Astrocyte (in vitro differentiated cells and primary cell): ENCODE measurements around the gene LRRC7. TPM values are rescaled to one million over a fixed set of nuclear protein-coding genes. Genes with fewer than 3 reads are reported as not detected.

Source experiments
- DNase-seq: peaks from one replicate; pipeline ENCODE4 v3.0.0-alpha.2; 2010; ENCODE audit warnings: low read depth
- FAIRE-seq: peaks from 2 replicates; lab custom pipeline; 2011; peaks lifted over from hg19 to GRCh38; lab: Jason Lieb, UNC
- H2AFZ ChIP-seq: 2 replicates; pipeline ENCODE4 v1.6.0; 2012; ENCODE audit warnings: low read depth, low read length, inconsistent platforms
- H3K27ac ChIP-seq: 2 replicates; pipeline ENCODE4 v1.5.1; 2011; ENCODE audit warnings: low read depth, low read length, inconsistent platforms
- H3K27me3 ChIP-seq: 2 replicates; pipeline ENCODE4 v1.6.0; 2011; ENCODE audit warnings: low read length, inconsistent platforms; ENCODE audit not compliant: insufficient read depth
- H3K36me3 ChIP-seq: 2 replicates; pipeline ENCODE4 v1.5.1; 2011; ENCODE audit warnings: low read length, inconsistent platforms; ENCODE audit not compliant: insufficient read depth
- H3K4me1 ChIP-seq: 2 replicates; pipeline ENCODE4 v1.5.1; 2011; ENCODE audit warnings: low read length, inconsistent platforms; ENCODE audit not compliant: insufficient read depth
- H3K4me2 ChIP-seq: 2 replicates; pipeline ENCODE4 v1.6.0; 2012; ENCODE audit warnings: low read length, inconsistent platforms
- H3K4me3 ChIP-seq: 2 replicates; pipeline ENCODE4 v1.5.1; 2011; ENCODE audit warnings: low read depth, mild to moderate bottlenecking, low read length, inconsistent platforms; ENCODE audit not compliant: insufficient read depth
- H3K79me2 ChIP-seq: 2 replicates; pipeline ENCODE4 v1.6.0; 2012; ENCODE audit warnings: mild to moderate bottlenecking, low read length, inconsistent platforms; ENCODE audit not compliant: insufficient read depth
- H3K9ac ChIP-seq: 2 replicates; pipeline ENCODE4 v1.6.0; 2012; ENCODE audit warnings: mild to moderate bottlenecking, low read length, inconsistent platforms
- H3K9me3 ChIP-seq: 2 replicates; pipeline ENCODE4 v1.5.1; 2012; ENCODE audit warnings: low read depth, mild to moderate bottlenecking, low read length, inconsistent platforms; ENCODE audit not compliant: insufficient read depth
- H4K20me1 ChIP-seq: 2 replicates; pipeline ENCODE4 v1.6.0; 2012; ENCODE audit warnings: low read length, inconsistent platforms; ENCODE audit not compliant: insufficient read depth
- H3K27ac Mint-ChIP-seq: one replicate; pipeline ENCODE4 v1.8.0; 2021; ENCODE audit warnings: mild to moderate bottlenecking, mixed read lengths; ENCODE audit not compliant: unreplicated experiment
- H3K27me3 Mint-ChIP-seq: one replicate; pipeline ENCODE4 v1.8.0; 2021; ENCODE audit warnings: low read depth, mixed read lengths; ENCODE audit not compliant: unreplicated experiment
- H3K36me3 Mint-ChIP-seq: one replicate; pipeline ENCODE4 v1.8.0; 2021; ENCODE audit warnings: low read depth, mixed read lengths; ENCODE audit not compliant: unreplicated experiment
- H3K4me1 Mint-ChIP-seq: one replicate; pipeline ENCODE4 v1.8.0; 2021; ENCODE audit warnings: low read depth, mixed read lengths; ENCODE audit not compliant: unreplicated experiment
- H3K4me3 Mint-ChIP-seq: one replicate; pipeline ENCODE4 v1.8.0; 2021; ENCODE audit warnings: mild to moderate bottlenecking, moderate library complexity, mixed read lengths; ENCODE audit not compliant: unreplicated experiment
- H3K9me3 Mint-ChIP-seq: one replicate; pipeline ENCODE4 v1.8.0; 2021; ENCODE audit warnings: mild to moderate bottlenecking, mixed read lengths; ENCODE audit not compliant: unreplicated experiment
- CTCF ChIP-seq: IDR thresholded peaks from 2 replicates; pipeline ENCODE4 v1.5.1; 2011; ENCODE audit warnings: low read depth, mild to moderate bottlenecking, inconsistent platforms, low read length, moderate library complexity; ENCODE audit not compliant: insufficient read depth
- EZH2 ChIP-seq: IDR thresholded peaks from 2 replicates; pipeline ENCODE4 v1.6.1; 2012; ENCODE audit warnings: mild to moderate bottlenecking, low read length, inconsistent platforms; ENCODE audit not compliant: insufficient read depth
- total RNA-seq: library from RNA; stranded (reverse); gene quantifications from 2 replicates; pipeline ENCODE4 v1.2.1, GENCODE V29; 2021

The LRRC7 gene
- total RNA-seq, 1 donor from 2014 or later: 0.27 TPM

GRCh38 chr1:69706473-69706872, 138.8 kb downstream of the LRRC7 start:
- DNase-seq: no peak
- H3K4me2 ChIP-seq: no peak overlapping the region
- H3K36me3 Mint-ChIP-seq: no peaks in the 10 kb centered on the region
- H3K79me2 ChIP-seq: no peaks in the 10 kb centered on the region
- H3K9ac ChIP-seq: no peak overlapping the region
- H3K27ac ChIP-seq: no peak overlapping the region
- no peaks in the 10 kb centered on the region for H4K20me1 ChIP-seq
- no peaks in the 10 kb centered on the region for H3K9me3 ChIP-seq
- no peaks in the 10 kb centered on the region for H3K36me3 ChIP-seq
- H3K4me3 Mint-ChIP-seq: no peak overlapping the region
- no peak overlapping the region for H2AFZ ChIP-seq
- H3K9me3 Mint-ChIP-seq: no peaks in the 10 kb centered on the region
- H3K4me1 Mint-ChIP-seq: no peaks in the 10 kb centered on the region
- TF ChIP-seq CTCF (no peak), EZH2 (no peak)
- no peak overlapping the region for H3K27ac Mint-ChIP-seq
- H3K27me3 Mint-ChIP-seq: no peaks in the 10 kb centered on the region
- no peaks in the 10 kb centered on the region for H3K4me1 ChIP-seq
- H3K27me3 ChIP-seq: no peaks in the 10 kb centered on the region
- H3K4me3 ChIP-seq: no peak overlapping the region
- no peak for FAIRE-seq

GRCh38 chr1:69707103-69707502, 139.4 kb downstream of the LRRC7 start:
- H3K36me3 ChIP-seq: no peaks in the 10 kb centered on the region
- no peaks in the 10 kb centered on the region for H3K9me3 ChIP-seq
- H3K79me2 ChIP-seq: no peaks in the 10 kb centered on the region
- no peaks in the 10 kb centered on the region for H3K27me3 ChIP-seq
- Mint-ChIP-seq H3K9me3 (no peaks in the 10 kb centered on the region), H3K36me3 (no peaks in the 10 kb centered on the region), H3K4me1 (no peaks in the 10 kb centered on the region), H3K4me3 (no peak overlapping the region), H3K27ac (no peak overlapping the region), H3K27me3 (no peaks in the 10 kb centered on the region)
- H4K20me1 ChIP-seq: no peaks in the 10 kb centered on the region
- no peak overlapping the region for H2AFZ ChIP-seq
- TF ChIP-seq CTCF (no peak), EZH2 (no peak)
- no peak overlapping the region for H3K4me2 ChIP-seq
- no peak overlapping the region for H3K9ac ChIP-seq
- no peak overlapping the region for H3K27ac ChIP-seq
- no peak for DNase-seq
- H3K4me3 ChIP-seq: no peak overlapping the region
- H3K4me1 ChIP-seq: no peaks in the 10 kb centered on the region
- FAIRE-seq: no peak

GRCh38 chr1:69710484-69711189, 142.9 kb downstream of the LRRC7 start:
- H2AFZ ChIP-seq: no peak overlapping the region

More at GRCh38 chr1:69710484-69711189, 142.9 kb downstream of the LRRC7 start:
- DNase-seq: no peak
- Histone ChIP-seq H3K36me3 (no peaks in the 10 kb centered on the region), H3K79me2 (no peaks in the 10 kb centered on the region), H3K4me3 (no peak overlapping the region), H3K27me3 (no peaks in the 10 kb centered on the region), H4K20me1 (no peaks in the 10 kb centered on the region), H3K9ac (no peak overlapping the region), H3K4me1 (no peaks in the 10 kb centered on the region), H3K27ac (no peak overlapping the region), H3K9me3 (no peaks in the 10 kb centered on the region), H3K4me2 (no peak overlapping the region)
- Mint-ChIP-seq H3K4me3 (no peak overlapping the region), H3K27ac (no peak overlapping the region), H3K36me3 (no peaks in the 10 kb centered on the region), H3K27me3 (no peaks in the 10 kb centered on the region), H3K4me1 (no peaks in the 10 kb centered on the region), H3K9me3 (no peaks in the 10 kb centered on the region)
- FAIRE-seq: no peak
- TF ChIP-seq EZH2 (no peak), CTCF (no peak)
